GM23248 (cell line): ENCODE data around the gene SPRED3.

Source experiments
- EZH2 ChIP-seq: fragments of 200-600 bp; sonication (generic); IDR thresholded peaks from 2 replicates; pipeline ENCODE4 v1.6.1; 2018; ENCODE audit warnings: antibody characterized with exemption, mild to moderate bottlenecking; ENCODE audit not compliant: insufficient read depth, poor library complexity, severe bottlenecking
- EZH2phosphoT487 ChIP-seq: fragments of 200-600 bp; sonication (generic); IDR thresholded peaks from 2 replicates; pipeline ENCODE4 v1.6.1; 2018; ENCODE audit warnings: antibody characterized with exemption, moderate library complexity, mild to moderate bottlenecking, low read depth; ENCODE audit not compliant: insufficient read depth

GRCh38 chr19:38413416-38413815, 24.9 kb downstream of the SPRED3 start:
- TF ChIP-seq EZH2 (no peak), EZH2phosphoT487 (no peak)
